Measurements from ENCODE around the gene CACNG6.
A peak's percentile ranks its signal among the peaks of the same experiment; 100 is the strongest.

CACNG6 gene

DNA sequence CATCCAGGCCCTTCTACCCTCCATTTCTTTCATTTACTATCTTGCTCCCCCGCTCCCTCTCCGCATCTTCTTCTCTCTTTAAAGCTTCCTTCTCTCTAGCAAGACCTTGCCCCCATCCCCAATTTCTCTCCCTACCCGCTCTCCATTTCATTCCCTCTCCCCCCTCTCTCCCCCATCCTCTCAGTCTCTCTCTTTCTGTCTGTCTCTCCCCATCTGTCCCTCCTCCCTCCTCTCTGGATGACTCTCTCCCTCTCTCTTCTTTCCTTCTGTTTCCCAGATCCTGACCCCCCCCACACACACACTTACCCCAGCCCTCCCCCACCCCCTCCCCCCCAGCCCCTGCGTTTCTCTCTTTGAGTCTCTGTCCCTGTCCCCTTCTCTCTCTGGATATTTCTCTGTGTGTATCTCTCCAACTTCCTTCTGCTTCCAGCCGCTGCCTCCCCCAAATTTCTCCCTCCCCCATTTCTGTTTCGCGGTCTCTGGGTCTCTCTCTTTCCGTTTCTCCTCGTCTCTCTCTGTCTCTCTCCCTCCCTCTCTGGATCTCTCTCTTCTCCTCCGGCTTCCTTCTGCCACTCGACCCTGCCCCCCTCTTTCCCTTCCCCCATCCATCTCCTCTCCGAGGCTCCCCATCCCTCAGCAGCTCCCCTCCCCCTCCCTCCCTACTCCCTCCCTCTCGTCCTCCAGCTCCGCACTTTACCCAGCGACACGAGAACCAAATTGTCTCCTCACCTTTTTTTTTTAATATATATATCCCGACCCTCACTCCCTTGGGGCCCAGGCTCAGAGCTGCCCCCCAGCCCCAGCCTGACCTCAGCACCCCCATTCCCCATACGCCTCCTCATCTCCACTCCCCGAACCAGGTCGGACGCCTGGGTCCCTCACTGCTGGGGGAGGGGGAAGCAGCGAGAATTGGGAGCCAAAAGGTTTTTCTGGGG lies 32.3 kb upstream of the CACNG6 start:
- H3K36me3 ChIP-seq (ENCODE audit: insufficient read depth, low read length) = no peaks in the 10 kb centered on the region; the same call in 1 of the 2 replicates
- no peaks in the 10 kb centered on the region for H3K4me1 ChIP-seq (ENCODE audit: insufficient read depth, low read length)
- no peaks in the 10 kb centered on the region for H3K9me3 ChIP-seq (ENCODE audit: control insufficient read depth, insufficient read depth, low read length)
- peak overlapping the region; percentile 54; the same call in 1 of the 2 replicates for H3K9ac ChIP-seq (ENCODE audit: low read depth, low read length)

DNA sequence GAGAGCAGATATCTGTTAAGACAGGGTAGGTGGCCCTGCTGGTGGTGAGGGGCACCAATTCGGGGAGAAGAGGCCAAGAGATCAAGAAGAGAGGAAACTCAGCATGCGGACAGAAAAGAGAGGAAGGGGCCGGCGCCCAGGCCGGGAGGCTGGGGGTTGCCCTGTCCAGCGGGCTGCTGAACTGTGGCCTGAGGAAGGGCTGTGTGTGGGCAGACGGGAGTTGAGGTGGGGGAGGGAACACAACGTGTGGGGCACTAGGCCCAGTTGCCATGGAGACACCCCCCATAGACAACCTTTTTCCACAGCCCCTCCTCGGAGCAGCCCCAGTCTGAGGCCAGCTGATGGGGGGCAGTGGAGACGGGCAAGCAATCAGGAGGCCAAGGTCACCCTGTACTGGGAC lies 31.2 kb upstream of the CACNG6 start:
- Histone ChIP-seq H3K9me3 (ENCODE audit: control insufficient read depth, insufficient read depth, low read length) (no peaks in the 10 kb centered on the region), H3K9ac (ENCODE audit: low read depth, low read length) (peak overlapping the region; percentile 51; the same call in 1 of the 2 replicates), H3K36me3 (ENCODE audit: insufficient read depth, low read length) (no peaks in the 10 kb centered on the region), H3K4me1 (ENCODE audit: insufficient read depth, low read length) (no peaks in the 10 kb centered on the region)

DNA sequence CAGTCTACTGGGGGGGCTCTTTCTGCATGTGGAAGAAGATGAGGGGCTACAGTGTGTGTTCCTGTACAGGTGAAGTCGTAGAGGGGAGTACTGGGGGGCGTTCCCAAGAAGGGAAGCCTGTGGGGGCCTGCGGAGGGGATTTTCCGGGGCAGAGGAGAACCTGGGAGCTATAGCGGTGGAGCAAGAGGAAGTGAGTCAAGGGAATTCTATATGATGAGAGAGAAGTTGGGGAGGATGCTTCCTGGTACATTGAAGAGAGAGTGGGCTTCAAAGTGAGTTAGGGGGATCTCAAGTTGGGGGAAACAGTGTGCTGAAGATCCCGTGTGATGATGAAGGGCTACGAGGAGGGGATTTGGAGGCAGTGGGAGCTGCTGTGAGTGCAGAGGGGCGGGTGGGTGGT lies 30.6 kb upstream of the CACNG6 start:
- Histone ChIP-seq H3K4me1 (ENCODE audit: insufficient read depth, low read length) (no peaks in the 10 kb centered on the region), H3K9ac (ENCODE audit: low read depth, low read length) (peak overlapping the region; percentile 51; the same call in 1 of the 2 replicates), H3K9me3 (ENCODE audit: control insufficient read depth, insufficient read depth, low read length) (no peaks in the 10 kb centered on the region), H3K36me3 (ENCODE audit: insufficient read depth, low read length) (no peaks in the 10 kb centered on the region)

DNA sequence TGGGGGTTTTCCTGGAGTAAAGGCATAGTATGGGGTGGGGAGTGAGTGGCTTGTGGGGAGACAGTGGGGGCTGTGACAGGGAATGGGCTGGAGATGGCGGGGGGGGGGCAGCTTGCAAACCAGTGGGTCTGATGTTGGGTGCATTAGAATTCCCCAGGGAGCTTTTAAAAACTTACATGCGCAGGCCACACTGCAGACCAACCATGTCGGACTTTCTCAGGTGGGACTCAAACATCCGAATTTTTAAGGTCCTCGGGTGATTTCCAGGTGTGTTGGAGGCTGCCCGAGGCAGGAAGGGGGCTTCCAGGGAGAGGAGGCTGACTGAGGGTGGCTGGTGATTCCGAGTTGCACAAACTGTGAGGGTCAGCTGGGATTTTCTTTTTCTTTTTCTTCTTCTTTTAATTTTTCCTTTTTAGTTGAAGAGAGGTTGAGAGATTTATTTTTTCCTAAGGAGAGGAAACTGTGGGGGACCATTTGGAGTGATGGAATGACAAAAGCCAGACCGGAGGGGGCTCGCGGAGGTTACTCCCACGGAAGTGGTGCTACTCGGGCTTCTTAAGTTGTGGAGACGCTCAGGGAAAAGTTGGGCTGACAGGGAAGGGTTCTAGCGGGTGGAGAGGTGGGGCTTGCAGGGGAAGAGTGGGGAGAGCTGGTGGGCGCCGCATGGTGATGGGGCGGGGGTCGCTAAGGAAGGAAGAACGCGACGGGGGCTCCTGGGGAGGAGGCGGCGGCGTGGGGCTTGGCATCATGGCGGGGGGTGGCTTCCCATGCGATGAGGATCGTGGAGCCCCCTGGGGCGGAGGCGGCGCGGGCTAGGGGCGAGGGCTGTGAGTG lies 29.7 kb upstream of the CACNG6 start:
- H3K9me3 ChIP-seq (ENCODE audit: control insufficient read depth, insufficient read depth, low read length) = no peaks in the 10 kb centered on the region
- H3K9ac ChIP-seq (ENCODE audit: low read depth, low read length) = peak overlapping the region; percentile 43; the same call in 1 of the 2 replicates

DNA sequence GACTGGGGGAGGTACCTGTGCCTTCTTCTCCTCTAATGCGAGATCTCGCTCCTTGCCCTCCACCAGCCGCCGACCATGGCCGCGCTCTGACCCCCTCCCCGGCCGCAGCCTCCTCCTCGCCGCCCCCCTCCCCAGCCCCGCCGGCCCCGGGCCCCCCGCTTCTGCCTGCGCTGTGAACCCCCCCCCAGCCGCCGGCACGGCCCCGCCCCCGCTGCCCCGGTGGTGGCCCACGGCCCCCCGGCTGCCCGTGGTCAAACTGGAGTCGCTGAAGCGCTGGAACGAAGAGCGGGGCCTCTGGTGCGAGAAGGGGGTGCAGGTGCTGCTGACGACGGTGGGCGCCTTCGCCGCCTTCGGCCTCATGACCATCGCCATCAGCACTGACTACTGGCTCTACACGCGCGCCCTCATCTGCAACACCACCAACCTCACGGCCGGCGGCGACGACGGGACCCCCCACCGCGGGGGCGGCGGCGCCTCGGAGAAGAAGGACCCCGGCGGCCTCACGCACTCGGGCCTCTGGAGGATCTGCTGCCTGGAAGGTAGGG lies 28.5 kb upstream of the CACNG6 start, which contains the start of gene CACNG8:
CACNG8 (plus strand) TSS at position 51 of the 545 bp plus-strand sequence.
- Histone ChIP-seq H3K9ac (ENCODE audit: low read depth, low read length) (peak within 1 kb of the TSS; percentile 43; the same call in 1 of the 2 replicates), H3K4me1 (ENCODE audit: insufficient read depth, low read length) (no peaks in the 10 kb centered on the region), H3K36me3 (ENCODE audit: insufficient read depth, low read length) (no peaks in the 10 kb centered on the region), H3K9me3 (ENCODE audit: control insufficient read depth, insufficient read depth, low read length) (no peaks in the 10 kb centered on the region)

More for the DNA sequence above, 29.7 kb upstream of the CACNG6 start:
- Histone ChIP-seq H3K4me1 (ENCODE audit: insufficient read depth, low read length) (no peaks in the 10 kb centered on the region), H3K36me3 (ENCODE audit: insufficient read depth, low read length) (no peaks in the 10 kb centered on the region)

DNA sequence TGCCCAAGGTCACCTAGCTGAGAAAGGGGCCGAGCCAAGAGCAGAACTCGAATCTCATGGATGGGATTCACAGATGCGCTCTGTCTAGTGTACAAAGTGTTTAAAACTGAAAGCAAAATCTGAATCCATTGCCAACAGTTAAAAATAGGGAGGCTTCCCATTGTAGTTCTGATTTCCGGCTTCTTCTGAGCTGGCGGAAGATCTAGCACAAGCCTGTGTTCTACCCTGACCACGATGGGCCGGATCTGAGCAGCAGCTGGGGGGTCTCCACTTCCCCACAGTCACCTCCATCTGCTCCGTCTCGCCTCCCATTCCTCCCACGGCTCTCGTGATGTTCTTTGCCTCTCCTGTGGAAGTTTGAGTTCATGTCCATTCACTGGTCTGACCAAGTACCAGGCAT lies 26.3 kb upstream of the CACNG6 start:
- Histone ChIP-seq H3K36me3 (ENCODE audit: insufficient read depth, low read length) (peaks cover 2% of the 10 kb centered on the region; the same call in 1 of the 2 replicates), H3K4me1 (ENCODE audit: insufficient read depth, low read length) (no peaks in the 10 kb centered on the region), H3K9me3 (ENCODE audit: control insufficient read depth, insufficient read depth, low read length) (no peaks in the 10 kb centered on the region), H3K9ac (ENCODE audit: low read depth, low read length) (no peak overlapping the region)

DNA sequence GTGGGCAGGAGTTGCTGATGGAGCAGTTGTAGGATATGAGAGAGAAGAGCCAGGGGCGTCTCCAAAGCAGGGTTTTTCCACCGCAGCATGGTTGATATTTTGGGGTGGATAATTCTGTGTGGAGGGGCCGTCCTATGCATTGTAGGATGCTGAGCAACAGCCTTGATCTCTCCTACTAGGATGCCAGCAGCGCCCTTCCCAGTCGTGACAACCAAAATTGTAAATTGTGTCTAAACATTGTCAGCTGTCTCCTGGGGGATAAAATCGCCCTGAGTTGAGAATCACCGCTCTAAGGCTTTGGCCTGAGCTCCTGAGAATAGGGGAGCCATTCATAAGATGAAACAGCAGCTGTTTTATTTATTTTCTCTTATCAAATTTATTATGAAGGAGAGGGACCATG lies 24.5 kb upstream of the CACNG6 start:
- peaks cover 2% of the 10 kb centered on the region; the same call in 1 of the 2 replicates for H3K36me3 ChIP-seq (ENCODE audit: insufficient read depth, low read length)

DNA sequence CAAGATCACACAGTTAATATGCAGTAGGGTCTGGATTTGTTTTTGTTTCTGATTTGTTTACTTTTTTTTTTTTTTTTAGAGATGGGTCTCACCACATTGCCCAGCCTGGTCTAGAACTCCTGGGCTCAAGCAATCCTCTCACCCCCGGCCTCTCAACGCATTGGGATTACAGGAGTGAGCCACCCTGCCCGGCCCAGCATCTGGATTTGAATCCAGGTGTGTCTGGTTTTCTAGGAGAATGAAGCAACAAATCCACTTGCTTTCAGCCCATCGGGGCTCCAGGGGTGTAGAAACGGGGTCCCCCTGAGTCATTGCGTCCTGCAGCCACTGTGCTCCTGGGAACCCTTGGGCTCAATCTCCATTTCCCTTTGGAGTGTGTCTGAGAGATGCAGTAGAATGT lies 22.1 kb upstream of the CACNG6 start:
- Histone ChIP-seq H3K4me1 (ENCODE audit: insufficient read depth, low read length) (no peaks in the 10 kb centered on the region), H3K36me3 (ENCODE audit: insufficient read depth, low read length) (peaks cover 2% of the 10 kb centered on the region; the same call in 1 of the 2 replicates), H3K9me3 (ENCODE audit: control insufficient read depth, insufficient read depth, low read length) (no peaks in the 10 kb centered on the region), H3K9ac (ENCODE audit: low read depth, low read length) (no peak overlapping the region)

More for the DNA sequence above, 24.5 kb upstream of the CACNG6 start:
- Histone ChIP-seq H3K9ac (ENCODE audit: low read depth, low read length) (no peak overlapping the region), H3K9me3 (ENCODE audit: control insufficient read depth, insufficient read depth, low read length) (no peaks in the 10 kb centered on the region), H3K4me1 (ENCODE audit: insufficient read depth, low read length) (no peaks in the 10 kb centered on the region)

DNA sequence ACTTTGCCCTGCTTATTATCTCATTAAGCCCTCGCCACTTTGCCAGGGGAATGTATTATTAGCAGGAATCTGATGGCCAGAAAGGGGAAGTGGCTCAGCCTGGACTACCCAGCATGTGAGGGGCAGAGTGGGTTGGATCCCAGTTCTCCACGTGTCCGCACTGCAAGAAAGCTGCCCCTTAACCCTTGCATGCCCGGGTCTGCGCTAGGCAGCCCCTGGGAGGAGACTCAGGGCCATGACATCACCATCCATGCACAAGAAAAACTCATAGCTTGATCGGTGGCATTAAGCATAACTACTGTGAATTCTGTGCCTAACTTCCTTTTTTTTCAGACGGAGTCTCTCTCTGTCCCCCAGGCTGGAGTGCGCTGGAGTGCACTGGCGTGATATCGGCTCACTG lies 19.8 kb upstream of the CACNG6 start:
- H3K9me3 ChIP-seq (ENCODE audit: control insufficient read depth, insufficient read depth, low read length) = no peaks in the 10 kb centered on the region
- no peak overlapping the region; the same call in 1 of the 2 replicates for H3K9ac ChIP-seq (ENCODE audit: low read depth, low read length)
- no peaks in the 10 kb centered on the region for H3K4me1 ChIP-seq (ENCODE audit: insufficient read depth, low read length)
- H3K36me3 ChIP-seq (ENCODE audit: insufficient read depth, low read length) = peaks cover 2% of the 10 kb centered on the region; the same call in 1 of the 2 replicates

DNA sequence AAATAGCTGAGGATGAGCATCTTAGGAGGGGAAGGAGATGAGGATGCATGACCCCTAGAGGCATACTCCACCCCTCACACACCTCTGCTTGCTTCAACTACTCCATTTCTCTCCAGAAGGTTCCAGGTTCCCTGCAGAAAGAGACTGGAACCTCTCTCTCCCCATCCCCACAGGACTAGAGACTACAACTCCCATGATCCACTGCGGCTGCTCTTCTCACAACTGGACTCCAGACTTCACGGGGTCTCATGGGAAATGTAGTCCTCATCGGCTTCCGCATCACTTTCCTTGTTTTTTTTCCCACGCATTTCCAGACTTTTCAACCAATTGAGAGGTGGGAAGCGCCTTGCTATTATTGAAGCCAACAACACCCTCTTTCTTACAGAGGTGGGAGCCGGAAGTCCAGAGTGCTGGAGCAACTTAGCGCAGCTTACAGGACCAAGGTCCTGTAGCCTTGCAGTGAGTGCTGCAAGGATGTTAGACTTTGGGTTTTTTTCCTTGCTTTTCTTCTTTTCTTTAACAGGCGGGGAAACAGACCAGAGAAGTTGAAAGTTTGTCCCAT lies 13.9 kb upstream of the CACNG6 start:
- Histone ChIP-seq H3K36me3 (ENCODE audit: insufficient read depth, low read length) (no peaks in the 10 kb centered on the region), H3K4me1 (ENCODE audit: insufficient read depth, low read length) (no peaks in the 10 kb centered on the region), H3K9me3 (ENCODE audit: control insufficient read depth, insufficient read depth, low read length) (no peaks in the 10 kb centered on the region), H3K9ac (ENCODE audit: low read depth, low read length) (peak overlapping the region; percentile 71; the same call in 1 of the 2 replicates)

DNA sequence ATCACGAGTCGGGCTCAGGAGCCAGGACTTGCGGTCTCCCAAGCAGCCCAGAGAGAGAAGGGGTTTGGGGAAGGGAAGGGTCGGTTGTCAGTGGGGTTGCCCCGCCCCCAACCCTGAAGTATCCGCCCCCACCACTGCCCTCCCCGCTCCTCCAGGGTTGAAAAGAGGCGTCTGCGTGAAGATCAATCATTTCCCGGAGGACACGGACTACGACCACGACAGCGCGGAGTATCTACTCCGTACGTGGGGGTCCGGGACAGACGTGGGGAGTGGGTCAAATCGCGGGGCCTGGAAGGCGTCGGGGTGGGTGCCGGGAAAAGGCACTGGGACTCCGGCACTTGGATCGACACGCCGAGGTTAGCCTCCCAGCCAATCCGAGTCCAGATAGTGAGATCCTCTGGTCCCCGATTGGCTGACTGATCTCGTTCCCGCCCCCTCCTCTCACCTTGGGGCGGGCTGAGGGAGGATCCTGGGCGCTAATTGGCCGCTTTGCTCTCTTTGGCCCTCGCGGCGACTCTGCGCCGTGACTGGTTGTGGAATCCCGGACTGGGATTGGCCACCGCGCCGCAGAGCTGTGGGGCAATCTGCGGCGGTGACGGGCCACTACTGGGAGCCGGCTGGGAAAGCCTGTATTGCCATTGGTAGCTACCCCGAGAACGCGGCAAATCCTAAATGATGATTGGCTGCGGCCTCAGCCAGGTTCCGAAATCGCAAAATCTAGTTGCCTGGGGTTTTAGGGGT lies 13.3 kb upstream of the CACNG6 start:
- Histone ChIP-seq H3K9ac (ENCODE audit: low read depth, low read length) (peak overlapping the region; percentile 71; the same call in 1 of the 2 replicates), H3K4me1 (ENCODE audit: insufficient read depth, low read length) (no peaks in the 10 kb centered on the region), H3K9me3 (ENCODE audit: control insufficient read depth, insufficient read depth, low read length) (no peaks in the 10 kb centered on the region), H3K36me3 (ENCODE audit: insufficient read depth, low read length) (no peaks in the 10 kb centered on the region)

DNA sequence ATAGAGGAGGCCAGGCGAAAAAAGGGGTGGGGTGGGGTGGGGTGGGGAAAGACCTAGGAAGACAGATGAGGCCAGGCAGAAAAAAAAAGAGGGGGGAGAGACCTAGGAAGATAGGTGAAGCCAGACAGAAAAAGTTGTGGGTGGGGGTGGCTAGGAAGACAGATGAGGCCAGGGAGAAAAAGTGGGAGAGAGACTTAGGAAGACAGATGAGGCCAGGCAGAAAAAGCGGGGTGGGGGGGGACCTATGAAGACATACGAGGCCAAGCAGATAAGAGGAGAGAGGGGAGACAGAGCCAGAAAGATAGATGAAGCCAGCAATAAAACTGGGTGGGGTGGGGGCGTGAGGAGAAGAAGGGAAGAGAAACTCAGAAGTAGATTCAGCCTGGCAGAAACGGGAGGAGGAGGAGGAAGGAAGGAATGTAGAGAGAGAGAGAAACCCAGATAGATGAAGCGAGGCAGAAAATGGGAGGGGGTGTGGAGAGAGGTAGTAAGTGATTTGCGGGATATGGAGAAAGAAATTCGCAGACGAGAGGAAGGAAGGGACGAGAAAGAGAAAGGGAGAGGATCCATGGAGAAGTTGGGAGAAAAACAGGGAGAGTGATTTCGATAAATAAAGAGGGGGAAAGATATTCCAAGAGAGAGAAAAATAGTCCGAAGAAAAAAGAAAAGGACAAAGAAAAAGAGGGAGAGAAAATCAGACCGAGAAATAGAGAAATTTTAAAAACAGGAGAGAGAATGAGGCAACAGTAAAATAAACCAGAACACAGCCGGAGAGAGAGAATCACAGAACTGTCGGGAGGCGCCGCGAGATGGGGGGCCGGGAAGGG lies 12.2 kb upstream of the CACNG6 start:
- Histone ChIP-seq H3K4me1 (ENCODE audit: insufficient read depth, low read length) (no peaks in the 10 kb centered on the region), H3K9ac (ENCODE audit: low read depth, low read length) (peak overlapping the region; percentile 74; the same call in 1 of the 2 replicates), H3K36me3 (ENCODE audit: insufficient read depth, low read length) (no peaks in the 10 kb centered on the region), H3K9me3 (ENCODE audit: control insufficient read depth, insufficient read depth, low read length) (no peaks in the 10 kb centered on the region)

Data from ES-I3 (cell line).